ENCODE data around the gene MYBPC1. TPM values are rescaled to one million over a fixed set of nuclear protein-coding genes. Genes with fewer than 3 reads are reported as not detected.

MYBPC1 gene
- total and polyA plus RNA-seq, 2 of the 13 experiments (the other 11 are each of a cell fraction or from before 2014, with no cell fraction given): 0.31 to 0.53 TPM

GRCh38 chr12:101608301-101609133, 13.7 kb downstream of the MYBPC1 start (continued):
- no peak for TF ChIP-seq MATR3 (CRISPR knock-in tag; IDR thresholded peaks at IDR 0.05)
- TF ChIP-seq TAF15 (IDR thresholded peaks at IDR 0.05; ENCODE audit: low read depth, low read length, poor library complexity, severe bottlenecking): no peak
- peak; percentile 82 for TF ChIP-seq MAZ (IDR thresholded peaks at IDR 0.05; ENCODE audit: borderline replicate concordance, low read depth, low read length)
- peak; percentile 46; the same call in 1 of the 2 replicates for TF ChIP-seq MAZ (CRISPR knock-in tag; IDR thresholded peaks at IDR 0.05; ENCODE audit: low read depth)
- TF ChIP-seq THAP7 (CRISPR knock-in tag; IDR thresholded peaks at IDR 0.05): no peak
- peak; percentile 86; the same call in 1 of the 2 replicates for TF ChIP-seq IRF2 (CRISPR knock-in tag; IDR thresholded peaks at IDR 0.05)
- 0 out of 2 replicates have a peak, but pooled peaks have one; percentile 24 for TF ChIP-seq SNAPC4 (CRISPR knock-in tag; IDR thresholded peaks at IDR 0.05)
- TF ChIP-seq SRY (CRISPR knock-in tag; IDR thresholded peaks at IDR 0.05): no peak
- TF ChIP-seq PBX3 (CRISPR knock-in tag; IDR thresholded peaks at IDR 0.05; ENCODE audit: borderline replicate concordance): no peak
- TF ChIP-seq MZF1 (CRISPR knock-in tag; IDR thresholded peaks at IDR 0.05; ENCODE audit: borderline replicate concordance): no peak
- no peak for TF ChIP-seq HOXA7 (CRISPR knock-in tag; IDR thresholded peaks at IDR 0.05)
- TF ChIP-seq TGIF2 (CRISPR knock-in tag; IDR thresholded peaks at IDR 0.05): no peak; the same call in 1 of the 2 replicates
- TF ChIP-seq PAF1 (CRISPR knock-in tag; IDR thresholded peaks at IDR 0.05): no peak
- 0 out of 2 replicates have a peak, but pooled peaks have one; percentile 22 for TF ChIP-seq ZNF652 (CRISPR knock-in tag; IDR thresholded peaks at IDR 0.05; ENCODE audit: borderline replicate concordance, low read depth)
- TF ChIP-seq PRDM4 (CRISPR knock-in tag; IDR thresholded peaks at IDR 0.05; ENCODE audit: borderline replicate concordance): no peak
- TF ChIP-seq CAMTA2 (CRISPR knock-in tag; IDR thresholded peaks at IDR 0.05; ENCODE audit: borderline replicate concordance): no peak
- no peak for TF ChIP-seq E2F1 (CRISPR knock-in tag; IDR thresholded peaks at IDR 0.05)
- no peak for TF ChIP-seq SUZ12 (IDR thresholded peaks at IDR 0.05; ENCODE audit: low read depth, low read length)
